Right lobe of liver (tissue), 6 donors: Measurements from ENCODE around the gene CDK2AP2. TPM values are rescaled to one million over a fixed set of nuclear protein-coding genes. Genes with fewer than 3 reads are reported as not detected.

ENCODE experiments used
- ATAC-seq, 4 donors: fragments of 200-7000 bp; cut with Tn5 transposase; one replicate each; pipeline ENCODE4 v1.9.1; 2020; ENCODE audit warnings: mild to moderate bottlenecking in 4 of 4, moderate library complexity in 4 of 4
- DNase-seq, 3 donors: peaks; one replicate each; pipeline ENCODE4 v3.0.0-alpha.2; 2020
- H3K27ac ChIP-seq, 3 donors: fragments of 200-600 bp; one replicate each; pipeline ENCODE4 v1.8.0; 2022
- H3K27me3 ChIP-seq, 2 donors: fragments of 200-600 bp; one replicate each; pipeline ENCODE4 v1.8.0; 2022
- H3K36me3 ChIP-seq, 4 donors: fragments of 200-600 bp; sonication (generic) in 1 of 4; one replicate each; pipeline versions ENCODE4 v1.5.1 to v1.8.0; 2017 to 2022; ENCODE audit warnings: control low read depth in 1 of 4
- H3K4me1 ChIP-seq, 4 donors: fragments of 200-600 bp; sonication (generic) in 1 of 4; one replicate each; pipeline versions ENCODE4 v1.5.1 to v1.8.0; 2017 to 2022; ENCODE audit warnings: control low read depth in 1 of 4
- H3K4me3 ChIP-seq, 3 donors: fragments of 200-600 bp; one replicate each; pipeline ENCODE4 v1.8.0; 2022
- H3K9me3 ChIP-seq, 4 donors: fragments of 200-600 bp; sonication (generic) in 1 of 4; one replicate each; pipeline versions ENCODE4 v1.5.1 to v1.8.0; 2017 to 2022; ENCODE audit warnings: control low read depth in 1 of 4
- CTCF ChIP-seq, 4 donors: fragments of 200-600 bp in 3 of 4; fragments of 450-650 bp in 1 of 4; IDR thresholded peaks; one replicate each; pipeline versions ENCODE4 v1.5.1 to v1.8.0; 2016 to 2022; ENCODE audit warnings: antibody characterized with exemption in 4 of 4, mild to moderate bottlenecking in 2 of 4
- POLR2A ChIP-seq: fragments of 450-650 bp; IDR thresholded peaks from one replicate; pipeline ENCODE4 v1.6.1; 2017; ENCODE audit warnings: antibody characterized with exemption, mild to moderate bottlenecking
- WGBS: methylation state at CpG from one replicate; pipeline ENCODE4 v1.1.6; 2018; ENCODE audit warnings: low coverage, low lambda C conversion rate; ENCODE audit not compliant: insufficient coverage; ENCODE audit errors: missing lambda C conversion rate; 5-methylcytosine and 5-hydroxymethylcytosine counted together
- intact Hi-C, 2 donors: fragments of 100-400 bp; cut with DNase I; formaldehyde crosslinking; loops; one replicate each; pipeline versions ENCODE4 v1.11.2 to v1.14.1; 2022
- total RNA-seq, 6 experiments: library from RNA; depleted of rRNA in 2 of 6; stranded (reverse); fragments of >200 nt in 2 of 6; fragmentation: NEBNext Ultra II Directional in 3 of 6; extraction: Animal tissue kit (Norgen Biotek cat#: 25700) in 3 of 6; gene quantifications; one replicate each; pipeline versions ENCODE4 v1.1.0 to v1.2.4, GENCODE V29; 2016 to 2023
- donor health status: DM: no; HTN: yes; CAD: no.
- donor health status: DM: no; HTN: no; CAD: no.
- donor health status: DM: no; HTN: no; CAD: no.
- donor health status: DM: no; HTN: yes; CAD: no.
- donor health status: DM: no; HTN: yes; CAD: no.

CDK2AP2 gene
- total RNA-seq, 6 experiments from 2014 or later: 45.2 to 74.9 (median 55.7) TPM

- peak in 1 of 4 donors; percentile 4 for ATAC-seq
- TF ChIP-seq CTCF (IDR thresholded peaks at IDR 0.05) (no peak), POLR2A (no peak)
- intact Hi-C loops: no loop called here
- Histone ChIP-seq H3K27me3 (no peaks in the 10 kb centered on the region), H3K4me1 (no peaks in the 10 kb centered on the region), H3K9me3 (no peaks in the 10 kb centered on the region), H3K4me3 (no peak overlapping the region), H3K27ac (no peak overlapping the region), H3K36me3 (peaks cover 0 to 11% (median 3%) of the 10 kb centered on the region in 4 donors)
- DNase-seq: no peak
- 84% methylated on average over 11 of the region's 46 CpGs for WGBS
Observed at GRCh38 chr11:67492801-67493547, 15.0 kb downstream of the CDK2AP2 start.

- DNase-seq: peak in 1 of 3 donors; percentile 48
- peaks cover 0 to 15% (median 3%) of the 10 kb centered on the region in 4 donors for H3K36me3 ChIP-seq
- WGBS: 100% methylated on average over 1 of the region's 19 CpGs
- no peaks in the 10 kb centered on the region for H3K27me3 ChIP-seq
- ATAC-seq: no peak
- H3K9me3 ChIP-seq: no peaks in the 10 kb centered on the region
- H3K4me3 ChIP-seq: no peak overlapping the region
- H3K27ac ChIP-seq: no peak overlapping the region
- intact Hi-C loops: no loop called here
- TF ChIP-seq CTCF (IDR thresholded peaks at IDR 0.05): no peak
- TF ChIP-seq POLR2A: no peak
- no peaks in the 10 kb centered on the region for H3K4me1 ChIP-seq
Observed at GRCh38 chr11:67492069-67492727, 15.8 kb downstream of the CDK2AP2 start.

GRCh38 chr11:67491276-67492068 is 16.5 kb downstream of the CDK2AP2 start:
- no peaks in the 10 kb centered on the region for H3K9me3 ChIP-seq
- H3K4me3 ChIP-seq: no peak overlapping the region
- WGBS: 71% methylated on average over 6 of the region's 24 CpGs
- intact Hi-C loops: no loop called here
- peaks cover 0 to 15% (median 3%) of the 10 kb centered on the region in 4 donors for H3K36me3 ChIP-seq
- no peaks in the 10 kb centered on the region for H3K4me1 ChIP-seq
- DNase-seq: peak in 1 of 3 donors; percentile 46
- no peaks in the 10 kb centered on the region for H3K27me3 ChIP-seq
- no peak for TF ChIP-seq CTCF (IDR thresholded peaks at IDR 0.05)
- no peak for TF ChIP-seq POLR2A
- ATAC-seq: peak in 1 of 4 donors; percentile 10
- H3K27ac ChIP-seq: no peak overlapping the region

GRCh38 chr11:67490727-67491065 is 17.3 kb downstream of the CDK2AP2 start:
- intact Hi-C loops: no loop called here

More at GRCh38 chr11:67490727-67491065, 17.3 kb downstream of the CDK2AP2 start:
- Histone ChIP-seq H3K4me1 (no peaks in the 10 kb centered on the region), H3K27me3 (no peaks in the 10 kb centered on the region), H3K36me3 (peaks cover 0 to 15% (median 3%) of the 10 kb centered on the region in 4 donors), H3K9me3 (no peaks in the 10 kb centered on the region), H3K4me3 (no peak overlapping the region), H3K27ac (no peak overlapping the region)
- no CpG with 5 or more reads among the region's 15 CpGs for WGBS
- DNase-seq: peak in 1 of 3 donors; percentile 54
- peak in 1 of 4 donors; percentile 2 for ATAC-seq
- TF ChIP-seq CTCF (IDR thresholded peaks at IDR 0.05): no peak
- no peak for TF ChIP-seq POLR2A
